ENCODE measurements around the gene MOV10L1. TPM values are rescaled to one million over a fixed set of nuclear protein-coding genes. Genes with fewer than 3 reads are reported as not detected.
A peak's percentile ranks its signal among the peaks of the same experiment; 100 is the strongest.

Gene MOV10L1
- total and polyA plus RNA-seq, 2 experiments from 2014 or later: 0.73 to 1.8 TPM

DNA sequence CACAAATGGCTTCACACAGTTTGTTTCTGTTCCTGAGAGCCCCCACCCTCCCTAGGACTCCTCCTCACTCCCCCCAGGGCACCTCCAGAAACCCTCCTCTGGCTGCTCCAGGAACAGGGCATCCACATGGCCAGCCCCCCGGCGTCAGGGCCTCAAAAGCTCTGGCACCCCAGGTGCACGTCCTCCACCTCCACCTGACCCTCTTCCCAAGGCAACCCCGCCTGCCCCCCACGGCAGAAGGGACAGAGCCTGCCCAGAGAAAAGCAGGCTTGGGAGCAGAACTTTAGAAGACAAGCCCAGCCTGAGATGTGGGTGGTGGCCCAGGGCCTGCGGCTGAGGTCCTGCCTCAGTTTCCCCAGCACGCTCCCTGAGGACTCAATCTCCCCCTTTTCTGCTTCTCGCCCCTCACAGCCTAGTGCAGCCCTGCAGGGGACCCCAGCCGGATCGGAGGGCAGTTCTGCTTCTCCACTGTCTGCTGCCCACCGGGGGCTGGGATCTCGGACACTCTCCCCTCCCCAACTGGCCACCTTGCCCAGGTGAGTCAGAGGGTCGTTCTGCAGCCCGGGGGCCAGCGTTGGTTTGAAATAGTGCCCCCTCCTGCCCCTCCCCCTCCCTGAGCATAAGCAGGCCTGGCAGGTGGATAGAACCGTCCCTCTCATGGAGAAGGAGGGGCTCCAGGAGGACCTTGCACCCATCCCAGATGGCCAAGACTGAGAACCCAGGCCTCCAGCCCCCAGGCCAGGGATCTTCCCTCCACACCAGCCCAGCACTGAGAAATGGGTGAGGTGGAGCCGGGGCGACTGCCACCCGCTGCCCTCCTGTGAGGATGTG lies 93.5 kb downstream of the MOV10L1 start (continued):
- TF ChIP-seq EZH2phosphoT487 (IDR thresholded peaks at IDR 0.05; ENCODE audit: unreplicated experiment): no peak
- no peak for TF ChIP-seq CREB1 (CRISPR knock-in tag; IDR thresholded peaks at IDR 0.05; ENCODE audit: low read depth)
- TF ChIP-seq EZH2 (IDR thresholded peaks at IDR 0.05; ENCODE audit: low read depth, unreplicated experiment): no peak
- no peak for TF ChIP-seq NANOG (IDR thresholded peaks at IDR 0.05; ENCODE audit: borderline replicate concordance)
- TF ChIP-seq STAT1 (IDR thresholded peaks at IDR 0.05; ENCODE audit: unreplicated experiment): no peak
- TF ChIP-seq ZNF331 (CRISPR knock-in tag; IDR thresholded peaks at IDR 0.05; ENCODE audit: low read depth): no peak
- no peak for TF ChIP-seq POLR2AphosphoS5 (IDR thresholded peaks at IDR 0.05; ENCODE audit: low read depth)
- TF ChIP-seq, protein P1, sequence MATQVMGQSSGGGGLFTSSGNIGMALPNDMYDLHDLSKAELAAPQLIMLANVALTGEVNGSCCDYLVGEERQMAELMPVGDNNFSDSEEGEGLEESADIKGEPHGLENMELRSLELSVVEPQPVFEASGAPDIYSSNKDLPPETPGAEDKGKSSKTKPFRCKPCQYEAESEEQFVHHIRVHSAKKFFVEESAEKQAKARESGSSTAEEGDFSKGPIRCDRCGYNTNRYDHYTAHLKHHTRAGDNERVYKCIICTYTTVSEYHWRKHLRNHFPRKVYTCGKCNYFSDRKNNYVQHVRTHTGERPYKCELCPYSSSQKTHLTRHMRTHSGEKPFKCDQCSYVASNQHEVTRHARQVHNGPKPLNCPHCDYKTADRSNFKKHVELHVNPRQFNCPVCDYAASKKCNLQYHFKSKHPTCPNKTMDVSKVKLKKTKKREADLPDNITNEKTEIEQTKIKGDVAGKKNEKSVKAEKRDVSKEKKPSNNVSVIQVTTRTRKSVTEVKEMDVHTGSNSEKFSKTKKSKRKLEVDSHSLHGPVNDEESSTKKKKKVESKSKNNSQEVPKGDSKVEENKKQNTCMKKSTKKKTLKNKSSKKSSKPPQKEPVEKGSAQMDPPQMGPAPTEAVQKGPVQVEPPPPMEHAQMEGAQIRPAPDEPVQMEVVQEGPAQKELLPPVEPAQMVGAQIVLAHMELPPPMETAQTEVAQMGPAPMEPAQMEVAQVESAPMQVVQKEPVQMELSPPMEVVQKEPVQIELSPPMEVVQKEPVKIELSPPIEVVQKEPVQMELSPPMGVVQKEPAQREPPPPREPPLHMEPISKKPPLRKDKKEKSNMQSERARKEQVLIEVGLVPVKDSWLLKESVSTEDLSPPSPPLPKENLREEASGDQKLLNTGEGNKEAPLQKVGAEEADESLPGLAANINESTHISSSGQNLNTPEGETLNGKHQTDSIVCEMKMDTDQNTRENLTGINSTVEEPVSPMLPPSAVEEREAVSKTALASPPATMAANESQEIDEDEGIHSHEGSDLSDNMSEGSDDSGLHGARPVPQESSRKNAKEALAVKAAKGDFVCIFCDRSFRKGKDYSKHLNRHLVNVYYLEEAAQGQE (IDR thresholded peaks at IDR 0.05; ENCODE audit: unreplicated experiment): no peak

DNA sequence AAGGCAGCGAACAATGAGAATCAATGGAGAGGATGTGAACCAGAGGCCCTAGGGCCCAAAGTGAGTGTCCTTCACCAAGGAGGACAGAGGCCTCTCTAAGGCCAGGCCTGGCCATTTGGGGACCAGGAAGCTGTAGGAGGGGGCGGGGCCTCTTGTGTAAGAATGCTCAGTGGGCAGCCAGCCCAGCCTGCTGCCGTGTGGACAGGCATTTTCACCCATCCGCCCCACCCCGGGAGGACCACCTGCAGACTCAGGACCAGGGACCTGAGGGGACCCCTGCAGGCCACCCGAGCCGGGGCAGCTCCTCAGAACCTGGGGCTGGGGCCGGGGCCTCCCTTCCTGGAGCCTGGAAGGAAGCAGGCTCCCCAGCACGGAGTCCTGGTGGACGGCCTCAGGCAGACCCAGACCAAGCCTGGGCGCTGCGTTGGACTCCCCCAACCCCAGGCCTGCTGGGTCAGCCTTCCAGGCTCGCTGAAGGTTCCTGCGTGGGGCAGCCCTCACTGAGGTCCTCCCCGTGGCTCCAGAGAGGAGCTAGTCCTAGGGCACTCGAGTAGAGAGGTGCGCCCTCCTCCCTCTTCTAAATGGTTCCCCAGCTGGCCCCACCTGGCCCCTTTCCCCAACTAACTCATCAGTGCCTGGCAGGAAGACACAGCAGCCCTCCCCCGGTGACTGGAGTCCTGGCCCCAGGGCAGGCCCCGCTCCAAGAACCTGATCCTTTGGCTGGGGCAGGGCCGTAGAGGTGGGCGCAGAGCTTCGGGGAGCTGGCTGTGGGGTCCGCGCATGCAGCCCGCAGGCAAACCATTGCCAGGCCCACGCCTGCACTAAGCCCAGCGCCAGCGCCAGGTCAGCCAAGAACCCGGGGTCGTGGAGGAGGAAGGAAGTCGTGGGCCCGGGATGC lies 94.4 kb downstream of the MOV10L1 start:
- no peaks in the 10 kb centered on the region for H3K9me2 ChIP-seq (ENCODE audit: insufficient read depth)

More for the DNA sequence above, 94.4 kb downstream of the MOV10L1 start:
- Histone ChIP-seq H2AFZ (peak overlapping the region; percentile 96), H3K4me2 (peak overlapping the region; percentile 84), H3K79me2 (replicated peaks; ENCODE audit: insufficient read depth) (peaks cover 24% of the 10 kb centered on the region), H3K27me3 (ENCODE audit: insufficient read depth) (0 out of 2 replicates have a peak, but pooled peaks cover 10% of the 10 kb centered on the region), H4K20me1 (replicated peaks; ENCODE audit: insufficient read depth) (peaks cover 5% of the 10 kb centered on the region; the same call in 1 of the 2 replicates), H3K36me3 (ENCODE audit: insufficient read depth) (no peaks in the 10 kb centered on the region), H3K4me3 (peak overlapping the region; percentile 67), H3K4me1 (ENCODE audit: insufficient read depth) (peaks cover 13% of the 10 kb centered on the region), H3F3A (replicated peaks; ENCODE audit: low read depth) (no peaks in the 10 kb centered on the region), H3K27ac (ENCODE audit: low read depth) (no peak overlapping the region)
- Mint-ChIP-seq H3K36me3 (ENCODE audit: low read depth) (peaks cover 4% of the 10 kb centered on the region; the same call in 1 of the 3 replicates), H3K4me3 (peak overlapping the region; percentile 79), H3K4me1 (peaks cover 10% of the 10 kb centered on the region), H3K9me3 (no peaks in the 10 kb centered on the region), H3K27ac (no peak overlapping the region), H3K27me3 (ENCODE audit: insufficient read depth, low read depth, poor library complexity) (peaks cover 19% of the 10 kb centered on the region)
- DNase-seq (ENCODE audit: low spot score): peak; percentile 61
- TF ChIP-seq STAT1 (IDR thresholded peaks at IDR 0.05; ENCODE audit: unreplicated experiment): no peak
- TF ChIP-seq, protein P1 (IDR thresholded peaks at IDR 0.05; ENCODE audit: unreplicated experiment): no peak
- peak; percentile 33 for ATAC-seq

Data from GM23338 (cell line).